Natural killer cell (primary cell): ENCODE data around the gene SPATA3. TPM values are rescaled to one million over a fixed set of nuclear protein-coding genes. Genes with fewer than 3 reads are reported as not detected.

ENCODE experiments used
- ATAC-seq, 3 donors: fragments of 150-1000 bp in 2 of 3; fragments of 200-7000 bp in 1 of 3; cut with Tn5 transposase; 1 replicate in 1 of 3; 2 replicates in 2 of 3; pipeline ENCODE4 v1.10.0; 2021; ENCODE audit warnings: mild to moderate bottlenecking in 2 of 3, moderate library complexity in 2 of 3
- DNase-seq, 2 donors: peaks; one replicate each; pipeline versions ENCODE4 v3.0.0 to v3.0.0-alpha.2; 2013 to 2021; ENCODE audit warnings: mixed read lengths in 1 of 2
- H3K27ac ChIP-seq: one replicate; pipeline ENCODE4 v1.5.1; 2013; ENCODE audit warnings: mild to moderate bottlenecking, low read length
- H3K27me3 ChIP-seq: one replicate; pipeline ENCODE4 v1.6.1; 2013; ENCODE audit warnings: low read length; ENCODE audit not compliant: control insufficient read depth, insufficient read depth
- H3K36me3 ChIP-seq: one replicate; pipeline ENCODE4 v1.6.1; 2013; ENCODE audit warnings: low read length; ENCODE audit not compliant: control insufficient read depth, insufficient read depth
- H3K4me1 ChIP-seq: one replicate; pipeline ENCODE4 v1.6.1; 2013; ENCODE audit warnings: low read length; ENCODE audit not compliant: control insufficient read depth, insufficient read depth
- H3K4me3 ChIP-seq: one replicate; pipeline ENCODE4 v1.5.1; 2013; ENCODE audit warnings: low read length
- H3K9me3 ChIP-seq: one replicate; pipeline ENCODE4 v1.6.1; 2013; ENCODE audit warnings: low read length; ENCODE audit not compliant: control insufficient read depth, insufficient read depth
- H3K27ac Mint-ChIP-seq, 2 donors: one replicate each; pipeline ENCODE4 v1.8.0; 2022; ENCODE audit warnings: mild to moderate bottlenecking in 2 of 2, mixed read lengths in 2 of 2, moderate library complexity in 1 of 2
- H3K27me3 Mint-ChIP-seq, 2 donors: one replicate each; pipeline ENCODE4 v1.8.0; 2022; ENCODE audit warnings: low read depth in 2 of 2, mixed read lengths in 2 of 2
- H3K36me3 Mint-ChIP-seq: one replicate; pipeline ENCODE4 v1.8.0; 2022; ENCODE audit warnings: mixed read lengths
- H3K4me1 Mint-ChIP-seq, 2 donors: one replicate each; pipeline ENCODE4 v1.8.0; 2022; ENCODE audit warnings: mixed read lengths in 2 of 2
- H3K4me3 Mint-ChIP-seq: one replicate; pipeline ENCODE4 v1.8.0; 2022; ENCODE audit warnings: mild to moderate bottlenecking, moderate library complexity, mixed read lengths
- H3K9me3 Mint-ChIP-seq, 2 donors: one replicate each; pipeline ENCODE4 v1.8.0; 2022; ENCODE audit warnings: mixed read lengths in 2 of 2
- WGBS: methylation state at CpG from one replicate; pipeline ENCODE4 v1.1.7; 2013; ENCODE audit warnings: missing lambda C conversion rate; ENCODE audit not compliant: insufficient coverage; 5-methylcytosine and 5-hydroxymethylcytosine counted together
- intact Hi-C: fragments of 100-400 bp; cut with micrococcal nuclease; formaldehyde crosslinking; loops from one replicate; pipeline ENCODE4 v1.14.2; 2022
- total RNA-seq, 4 donors: library from RNA; stranded (reverse); fragments of 120-200 nt in 1 of 4; gene quantifications; one replicate each; pipeline versions ENCODE4 v1.2.3 to v1.2.4, GENCODE V29; 2013 to 2022
- TF ChIP-seq, protein P1 (sequence below): fragments of 200-600 bp; IDR thresholded peaks from one replicate; pipeline ENCODE4 v1.8.0; 2022; ENCODE audit warnings: antibody characterized with exemption

Gene SPATA3
- total RNA-seq, 3 donors from 2014 or later (not counting 1 experiment from before 2014, with no cell fraction given) = not detected

DNA sequence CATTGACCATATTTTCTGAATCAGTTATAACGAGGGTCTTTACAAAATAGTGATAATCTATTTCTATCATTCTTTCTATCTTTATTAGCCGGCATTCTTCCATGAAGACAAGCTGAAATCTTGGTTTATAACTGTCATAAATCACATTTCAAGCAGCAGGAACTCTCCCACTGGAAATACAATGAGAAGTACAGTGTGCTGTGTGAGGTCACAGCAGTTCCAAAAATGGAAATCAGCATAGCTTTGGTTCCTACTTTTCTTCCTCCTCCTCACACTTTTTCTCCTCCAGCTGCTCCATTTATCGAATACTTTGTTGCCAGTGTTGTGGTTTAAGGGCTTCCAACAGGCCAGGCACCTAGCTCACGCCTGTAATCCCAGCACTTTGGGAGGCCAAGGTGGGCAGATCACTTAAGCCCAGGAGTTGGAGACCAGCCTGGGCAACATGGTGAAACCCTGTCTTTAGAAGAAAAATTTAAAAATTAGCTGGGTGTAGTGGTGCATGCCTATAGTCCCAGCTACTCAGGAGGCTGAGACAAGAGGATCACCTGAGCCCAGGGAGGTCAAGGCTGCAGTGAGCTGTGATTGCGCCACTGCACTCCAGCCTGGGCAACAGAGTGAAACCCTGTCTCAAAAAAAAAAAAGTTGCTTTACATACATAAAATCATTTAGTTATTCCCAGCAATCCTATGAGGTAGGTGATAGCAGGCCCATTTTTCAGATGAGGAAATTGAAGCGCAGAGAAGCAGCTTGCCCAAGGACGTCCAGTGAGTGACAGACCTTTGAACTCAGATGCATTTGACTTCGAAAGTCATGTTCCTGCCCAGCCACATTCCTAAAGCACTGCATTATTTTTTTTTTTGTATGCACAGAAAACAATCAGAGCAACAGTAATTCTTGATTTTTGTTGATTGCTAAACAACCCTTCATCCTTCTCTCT lies 36.8 kb upstream of the SPATA3 start:
- no peak for DNase-seq
- peaks cover 14% of the 10 kb centered on the region in 2 donors for H3K4me1 Mint-ChIP-seq
- intact Hi-C loops = no loop called here
- peaks cover 8% of the 10 kb centered on the region for H3K4me1 ChIP-seq
- 93% methylated on average over 8 of the region's 8 CpGs for WGBS
- no peaks in the 10 kb centered on the region for H3K36me3 ChIP-seq
- H3K27ac ChIP-seq = no peak overlapping the region
- TF ChIP-seq, protein P1, sequence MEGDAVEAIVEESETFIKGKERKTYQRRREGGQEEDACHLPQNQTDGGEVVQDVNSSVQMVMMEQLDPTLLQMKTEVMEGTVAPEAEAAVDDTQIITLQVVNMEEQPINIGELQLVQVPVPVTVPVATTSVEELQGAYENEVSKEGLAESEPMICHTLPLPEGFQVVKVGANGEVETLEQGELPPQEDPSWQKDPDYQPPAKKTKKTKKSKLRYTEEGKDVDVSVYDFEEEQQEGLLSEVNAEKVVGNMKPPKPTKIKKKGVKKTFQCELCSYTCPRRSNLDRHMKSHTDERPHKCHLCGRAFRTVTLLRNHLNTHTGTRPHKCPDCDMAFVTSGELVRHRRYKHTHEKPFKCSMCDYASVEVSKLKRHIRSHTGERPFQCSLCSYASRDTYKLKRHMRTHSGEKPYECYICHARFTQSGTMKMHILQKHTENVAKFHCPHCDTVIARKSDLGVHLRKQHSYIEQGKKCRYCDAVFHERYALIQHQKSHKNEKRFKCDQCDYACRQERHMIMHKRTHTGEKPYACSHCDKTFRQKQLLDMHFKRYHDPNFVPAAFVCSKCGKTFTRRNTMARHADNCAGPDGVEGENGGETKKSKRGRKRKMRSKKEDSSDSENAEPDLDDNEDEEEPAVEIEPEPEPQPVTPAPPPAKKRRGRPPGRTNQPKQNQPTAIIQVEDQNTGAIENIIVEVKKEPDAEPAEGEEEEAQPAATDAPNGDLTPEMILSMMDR = no peak
- H3K27me3 ChIP-seq = peaks cover 37% of the 10 kb centered on the region
- no peak overlapping the region for H3K4me3 Mint-ChIP-seq
- no peak overlapping the region for H3K4me3 ChIP-seq
- no peaks in the 10 kb centered on the region for H3K36me3 Mint-ChIP-seq
- no peak overlapping the region for H3K27ac Mint-ChIP-seq
- no peak for ATAC-seq
- H3K9me3 Mint-ChIP-seq = no peaks in the 10 kb centered on the region
- peaks cover 59 to 87% of the 10 kb centered on the region in 2 donors for H3K27me3 Mint-ChIP-seq
- H3K9me3 ChIP-seq = no peaks in the 10 kb centered on the region

DNA sequence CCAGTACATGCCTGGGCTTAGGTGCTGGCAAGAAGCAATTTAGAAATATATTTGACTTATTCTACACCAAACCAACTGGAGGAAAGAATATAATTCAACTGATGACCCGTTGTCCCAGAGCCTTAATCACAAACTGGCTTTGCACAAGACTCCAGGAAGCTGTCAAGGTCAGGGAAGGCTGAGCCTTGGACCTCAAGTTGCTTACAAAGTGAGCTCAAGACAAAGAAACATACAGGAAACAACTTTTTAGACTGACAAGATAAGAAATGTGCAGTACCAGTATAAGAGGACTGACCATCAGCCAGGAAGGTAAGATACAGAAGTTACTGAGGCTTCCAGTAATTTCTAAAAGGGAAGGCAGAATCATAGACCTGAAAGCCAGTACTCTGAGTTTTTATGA lies 35.9 kb upstream of the SPATA3 start:
- Histone ChIP-seq H3K27ac (no peak overlapping the region), H3K4me3 (no peak overlapping the region), H3K36me3 (no peaks in the 10 kb centered on the region), H3K27me3 (peaks cover 33% of the 10 kb centered on the region), H3K9me3 (no peaks in the 10 kb centered on the region), H3K4me1 (peaks cover 8% of the 10 kb centered on the region)
- Mint-ChIP-seq H3K27ac (no peak overlapping the region), H3K4me3 (no peak overlapping the region), H3K27me3 (peaks cover 50 to 78% of the 10 kb centered on the region in 2 donors), H3K36me3 (no peaks in the 10 kb centered on the region), H3K9me3 (no peaks in the 10 kb centered on the region), H3K4me1 (peaks cover 14% of the 10 kb centered on the region in 2 donors)
- TF ChIP-seq, protein P1 = no peak
- DNase-seq (no peak), ATAC-seq (no peak)
- WGBS = 63% methylated on average over 1 of the region's 1 CpG
- intact Hi-C loops = no loop called here

DNA sequence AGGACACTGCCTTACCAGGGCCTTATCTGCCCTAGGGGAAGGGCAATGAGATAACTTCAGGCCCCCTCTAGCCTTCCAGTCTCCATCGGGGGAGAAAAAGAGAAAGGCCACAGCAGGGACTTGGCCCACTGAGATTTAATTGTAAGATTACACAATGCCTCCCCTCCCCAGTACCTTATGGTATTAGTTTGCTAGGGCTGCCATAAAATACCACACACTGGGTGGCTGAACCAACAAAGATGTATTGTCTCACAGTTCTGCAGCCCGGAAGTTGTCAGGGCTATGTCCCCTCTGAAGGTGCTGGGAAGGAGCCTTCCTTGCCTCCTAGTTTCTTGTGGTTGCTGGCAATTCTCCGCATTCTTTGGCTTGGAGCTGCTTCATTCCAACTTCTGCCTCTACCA lies 34.8 kb upstream of the SPATA3 start:
- no peaks in the 10 kb centered on the region for H3K36me3 ChIP-seq
- ATAC-seq (no peak), DNase-seq (no peak)
- Mint-ChIP-seq H3K36me3 (no peaks in the 10 kb centered on the region), H3K4me1 (peaks cover 14% of the 10 kb centered on the region in 2 donors), H3K27me3 (peaks cover 45 to 77% of the 10 kb centered on the region in 2 donors), H3K27ac (no peak overlapping the region), H3K9me3 (no peaks in the 10 kb centered on the region), H3K4me3 (no peak overlapping the region)
- intact Hi-C loops = no loop called here
- no peaks in the 10 kb centered on the region for H3K9me3 ChIP-seq
- H3K4me1 ChIP-seq = peaks cover 8% of the 10 kb centered on the region
- H3K27me3 ChIP-seq = peaks cover 26% of the 10 kb centered on the region
- no peak overlapping the region for H3K27ac ChIP-seq
- TF ChIP-seq, protein P1 = no peak
- H3K4me3 ChIP-seq = no peak overlapping the region
- WGBS = 50% methylated on average over 2 of the region's 3 CpGs
